ENCODE results near the gene LRRC17.

The LRRC17 gene

GRCh38 chr7:102983602-102984001 lies 70.8 kb downstream of the LRRC17 start:
- no peak for TF ChIP-seq CTCF (IDR thresholded peaks at IDR 0.05; ENCODE audit: borderline replicate concordance, control extremely low read depth, extremely low read depth, insufficient read depth, missing control alignments)
- in situ Hi-C loops (cut with MboI; ENCODE audit: low sequenced_read_pairs, unreplicated experiment): no loop called here
- no peak for DNase-seq (ENCODE audit: low spot score)

GRCh38 chr7:102985176-102985783 lies 72.5 kb downstream of the LRRC17 start:
- no peak for TF ChIP-seq CTCF (IDR thresholded peaks at IDR 0.05; ENCODE audit: borderline replicate concordance, control extremely low read depth, extremely low read depth, insufficient read depth, missing control alignments)
- in situ Hi-C loops (cut with MboI; ENCODE audit: low sequenced_read_pairs, unreplicated experiment): no loop called here
- no peak for DNase-seq (ENCODE audit: low spot score)

GRCh38 chr7:102988088-102988487 lies 75.3 kb downstream of the LRRC17 start:
- DNase-seq (ENCODE audit: low spot score): no peak
- in situ Hi-C loops (cut with MboI; ENCODE audit: low sequenced_read_pairs, unreplicated experiment): no loop called here
- TF ChIP-seq CTCF (IDR thresholded peaks at IDR 0.05; ENCODE audit: borderline replicate concordance, control extremely low read depth, extremely low read depth, insufficient read depth, missing control alignments): no peak

GRCh38 chr7:102988631-102989560 lies 76.1 kb downstream of the LRRC17 start:
- DNase-seq (ENCODE audit: low spot score): no peak
- no peak for TF ChIP-seq CTCF (IDR thresholded peaks at IDR 0.05; ENCODE audit: borderline replicate concordance, control extremely low read depth, extremely low read depth, insufficient read depth, missing control alignments)
- in situ Hi-C loops (cut with MboI; ENCODE audit: low sequenced_read_pairs, unreplicated experiment): no loop called here

GRCh38 chr7:102990642-102991041 lies 77.8 kb downstream of the LRRC17 start:
- TF ChIP-seq CTCF (IDR thresholded peaks at IDR 0.05; ENCODE audit: borderline replicate concordance, control extremely low read depth, extremely low read depth, insufficient read depth, missing control alignments): no peak

GRCh38 chr7:102991077-102991539 lies 78.3 kb downstream of the LRRC17 start:
- no peak for DNase-seq (ENCODE audit: low spot score)

More at GRCh38 chr7:102990642-102991041, 77.8 kb downstream of the LRRC17 start:
- in situ Hi-C loops (cut with MboI; ENCODE audit: low sequenced_read_pairs, unreplicated experiment): no loop called here
- no peak for DNase-seq (ENCODE audit: low spot score)

More at GRCh38 chr7:102991077-102991539, 78.3 kb downstream of the LRRC17 start:
- no peak for TF ChIP-seq CTCF (IDR thresholded peaks at IDR 0.05; ENCODE audit: borderline replicate concordance, control extremely low read depth, extremely low read depth, insufficient read depth, missing control alignments)
- in situ Hi-C loops (cut with MboI; ENCODE audit: low sequenced_read_pairs, unreplicated experiment): no loop called here
